PC-3 (cell line): ENCODE results near the gene SMPD3. TPM values are rescaled to one million over a fixed set of nuclear protein-coding genes. Genes with fewer than 3 reads are reported as not detected.

ENCODE experiments used
- ATAC-seq: fragments of 200-7000 bp; cut with Tn5 transposase; 2 replicates; pipeline ENCODE4 v1.9.1; 2020; ENCODE audit warnings: mild to moderate bottlenecking, moderate library complexity
- BruUV-seq: library from RNA; stranded (reverse); fragments of 400-500 nt; replicated peaks from 2 replicates; lab custom pipeline; 2021; lab: Mats Ljungman, UMichigan
- CTCF ChIA-PET: fragments of 300-600 bp; sonication (Branson Sonifier 250); formaldehyde crosslinking; loops from one replicate; lab custom pipeline; 2022; ENCODE audit warnings: antibody characterized with exemption; lab: Charles Lee
- POLR2A ChIA-PET: fragments of 300-600 bp; sonication (Branson Sonifier 250); formaldehyde crosslinking; loops from one replicate; lab custom pipeline; 2022; ENCODE audit warnings: antibody characterized with exemption; ENCODE audit not compliant: unreplicated experiment; lab: Charles Lee
- DNase-seq: peaks from one replicate; pipeline ENCODE4 v3.0.0-alpha.2; 2015
- H2AFZ ChIP-seq: fragments of 300-600 bp; sonication (generic); 2 replicates; pipeline ENCODE4 v1.6.0; 2016; ENCODE audit warnings: antibody characterized with exemption, low read length
- H3F3A ChIP-seq: fragments of 300-600 bp; sonication (generic); one replicate; pipeline ENCODE4 v1.6.0; 2017; ENCODE audit warnings: antibody characterized with exemption, low read length, control low read depth, mild to moderate bottlenecking; ENCODE audit not compliant: unreplicated experiment
- H3K27ac ChIP-seq: fragments of 300-600 bp; sonication (generic); 2 replicates; pipeline ENCODE4 v1.5.1; 2016; ENCODE audit warnings: mild to moderate bottlenecking, low read length
- H3K27me3 ChIP-seq: fragments of 300-600 bp; sonication (generic); 2 replicates; pipeline ENCODE4 v1.6.1; 2016; ENCODE audit warnings: low read length, mixed read lengths
- H3K36me3 ChIP-seq: fragments of 300-600 bp; sonication (generic); 2 replicates; pipeline ENCODE4 v1.6.1; 2016; ENCODE audit warnings: low read depth, mixed run types, low read length, mixed read lengths
- H3K4me1 ChIP-seq: fragments of 300-600 bp; sonication (generic); 2 replicates; pipeline ENCODE4 v1.5.1; 2016; ENCODE audit warnings: low read length; ENCODE audit not compliant: insufficient read depth
- H3K4me2 ChIP-seq: fragments of 300-600 bp; sonication (generic); 2 replicates; pipeline ENCODE4 v1.6.0; 2016; ENCODE audit warnings: low read length
- H3K4me3 ChIP-seq: fragments of 300-600 bp; sonication (generic); 2 replicates; pipeline ENCODE4 v1.5.1; 2016; ENCODE audit warnings: mild to moderate bottlenecking, low read length, mixed read lengths
- H3K79me2 ChIP-seq: fragments of 300-600 bp; sonication (generic); 2 replicates; pipeline ENCODE4 v1.6.1; 2017; ENCODE audit warnings: low read length, mixed read lengths
- H3K9ac ChIP-seq: fragments of 300-600 bp; sonication (generic); 2 replicates; pipeline ENCODE4 v1.6.0; 2016; ENCODE audit warnings: mild to moderate bottlenecking, low read length
- H3K9me2 ChIP-seq: fragments of 300-600 bp; sonication (generic); replicated peaks from 2 replicates; pipeline ENCODE4 v1.6.1; 2016; ENCODE audit warnings: mixed run types, low read length, mixed read lengths
- H3K9me3 ChIP-seq: fragments of 300-600 bp; sonication (generic); 2 replicates; pipeline ENCODE4 v1.6.1; 2016; ENCODE audit warnings: low read length, mixed read lengths
- H4K20me1 ChIP-seq: fragments of 300-600 bp; sonication (generic); 2 replicates; pipeline ENCODE4 v1.6.1; 2016; ENCODE audit warnings: low read length, mixed read lengths
- EZH2 ChIP-seq: fragments of 300-600 bp; sonication (generic); IDR thresholded peaks from one replicate; pipeline ENCODE4 v1.6.1; 2017; ENCODE audit warnings: antibody characterized with exemption, mild to moderate bottlenecking, low read length; ENCODE audit not compliant: unreplicated experiment
- EZH2phosphoT487 ChIP-seq: fragments of 300-600 bp; sonication (generic); IDR thresholded peaks from 2 replicates; pipeline ENCODE4 v1.6.1; 2018; ENCODE audit warnings: mild to moderate bottlenecking, antibody characterized with exemption, low read length, borderline replicate concordance
- intact Hi-C: fragments of 100-400 bp; cut with micrococcal nuclease; formaldehyde crosslinking; loops from 2 replicates; pipeline ENCODE4 v1.9.0; 2023
- total RNA-seq: library from RNA; depleted of rRNA; stranded (reverse); fragments of >200 nt; gene quantifications from 2 replicates; pipeline ENCODE4 v1.2.3, GENCODE V29; 2014
- TF ChIP-seq, protein P1 (sequence below): fragments of 300-600 bp; sonication (generic); conservative IDR thresholded peaks from 2 replicates; pipeline ENCODE4 v1.5.1; 2017; ENCODE audit warnings: antibody characterized with exemption, low read depth, mild to moderate bottlenecking, low read length

SMPD3 gene
- total RNA-seq, 1 experiment from 2014 or later = not detected

DNA sequence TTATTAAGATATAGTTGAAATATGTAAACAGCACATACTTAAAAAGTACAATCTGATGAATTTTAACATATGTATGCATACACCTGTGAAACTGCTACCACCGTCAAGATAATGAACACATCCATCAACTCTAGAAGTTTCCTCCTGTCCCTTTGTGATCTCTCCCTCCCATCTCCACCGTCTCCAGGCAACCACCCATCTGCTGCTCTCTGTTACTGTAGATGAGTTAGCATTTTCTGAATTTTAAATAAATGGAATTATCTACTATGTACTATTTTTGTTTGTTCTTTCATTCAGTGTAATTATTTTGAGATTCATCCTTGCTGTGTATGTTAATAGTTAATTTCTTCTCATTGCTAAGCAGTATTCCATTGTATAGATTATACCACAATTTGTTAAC is 40.2 kb upstream of the SMPD3 start:
- no peaks in the 10 kb centered on the region for H3K79me2 ChIP-seq
- no peak overlapping the region for H3K27ac ChIP-seq
- no peak overlapping the region for H3K4me3 ChIP-seq
- no peaks in the 10 kb centered on the region for H3K9me3 ChIP-seq
- H2AFZ ChIP-seq = no peak overlapping the region
- H3K4me2 ChIP-seq = no peak overlapping the region
- BruUV-seq = no TSS peak
- H3K36me3 ChIP-seq = no peaks in the 10 kb centered on the region
- no peaks in the 10 kb centered on the region for H3K9me2 ChIP-seq
- no peaks in the 10 kb centered on the region for H3F3A ChIP-seq
- TF ChIP-seq EZH2phosphoT487 (no peak), EZH2 (no peak)
- TF ChIP-seq, protein P1, sequence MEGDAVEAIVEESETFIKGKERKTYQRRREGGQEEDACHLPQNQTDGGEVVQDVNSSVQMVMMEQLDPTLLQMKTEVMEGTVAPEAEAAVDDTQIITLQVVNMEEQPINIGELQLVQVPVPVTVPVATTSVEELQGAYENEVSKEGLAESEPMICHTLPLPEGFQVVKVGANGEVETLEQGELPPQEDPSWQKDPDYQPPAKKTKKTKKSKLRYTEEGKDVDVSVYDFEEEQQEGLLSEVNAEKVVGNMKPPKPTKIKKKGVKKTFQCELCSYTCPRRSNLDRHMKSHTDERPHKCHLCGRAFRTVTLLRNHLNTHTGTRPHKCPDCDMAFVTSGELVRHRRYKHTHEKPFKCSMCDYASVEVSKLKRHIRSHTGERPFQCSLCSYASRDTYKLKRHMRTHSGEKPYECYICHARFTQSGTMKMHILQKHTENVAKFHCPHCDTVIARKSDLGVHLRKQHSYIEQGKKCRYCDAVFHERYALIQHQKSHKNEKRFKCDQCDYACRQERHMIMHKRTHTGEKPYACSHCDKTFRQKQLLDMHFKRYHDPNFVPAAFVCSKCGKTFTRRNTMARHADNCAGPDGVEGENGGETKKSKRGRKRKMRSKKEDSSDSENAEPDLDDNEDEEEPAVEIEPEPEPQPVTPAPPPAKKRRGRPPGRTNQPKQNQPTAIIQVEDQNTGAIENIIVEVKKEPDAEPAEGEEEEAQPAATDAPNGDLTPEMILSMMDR = no peak
- ChIA-PET POLR2A (no interaction called here), CTCF (no interaction called here)
- intact Hi-C loops = no loop called here
- no peaks in the 10 kb centered on the region for H4K20me1 ChIP-seq
- peaks cover 15% of the 10 kb centered on the region for H3K4me1 ChIP-seq
- DNase-seq (no peak), ATAC-seq (no peak)
- H3K9ac ChIP-seq = no peak overlapping the region
- no peaks in the 10 kb centered on the region for H3K27me3 ChIP-seq

DNA sequence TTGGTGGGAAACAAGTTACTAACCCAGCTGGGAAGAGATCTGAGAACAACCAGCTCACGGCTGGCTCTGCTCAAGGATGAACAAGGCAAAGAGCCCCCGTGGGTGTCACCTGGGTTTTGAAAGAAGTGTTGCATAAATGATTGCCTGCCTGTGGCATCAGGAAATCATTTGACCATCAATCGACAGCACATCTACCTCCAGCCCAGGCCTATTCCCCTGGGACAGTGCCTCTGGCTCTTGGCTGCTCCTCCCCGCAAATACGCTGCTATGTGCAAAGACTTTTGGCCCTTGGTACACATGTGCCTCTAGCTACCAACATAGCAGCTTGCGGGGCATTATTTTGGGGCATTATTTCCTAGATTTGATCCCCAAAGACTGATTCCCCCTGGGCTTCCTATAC is 39.4 kb upstream of the SMPD3 start:
- BruUV-seq = no TSS peak
- ChIA-PET CTCF (no interaction called here), POLR2A (no interaction called here)

DNA sequence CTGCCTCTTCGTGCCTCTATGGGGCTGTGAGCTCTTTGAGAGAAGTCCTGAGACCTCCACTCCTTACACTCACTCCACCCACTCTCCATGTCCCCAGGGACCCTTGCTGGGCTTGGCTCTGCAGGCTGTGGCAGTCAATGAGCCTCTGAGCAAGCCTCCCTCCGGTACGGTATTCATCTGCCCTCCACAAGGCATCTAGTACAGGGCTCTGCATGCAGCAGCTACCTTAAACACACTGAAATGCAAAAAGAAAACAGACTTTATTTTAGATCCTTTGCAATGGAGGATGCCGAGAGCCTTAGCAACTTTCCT is 38.9 kb upstream of the SMPD3 start:
- DNase-seq (no peak), ATAC-seq (no peak)
- Histone ChIP-seq H3K9me3 (no peaks in the 10 kb centered on the region), H3K4me1 (peaks cover 15% of the 10 kb centered on the region), H3F3A (no peaks in the 10 kb centered on the region), H3K27ac (no peak overlapping the region), H3K9ac (no peak overlapping the region), H3K9me2 (no peaks in the 10 kb centered on the region), H2AFZ (no peak overlapping the region), H3K79me2 (no peaks in the 10 kb centered on the region), H3K36me3 (no peaks in the 10 kb centered on the region), H3K4me3 (no peak overlapping the region), H3K4me2 (no peak overlapping the region), H4K20me1 (no peaks in the 10 kb centered on the region), H3K27me3 (no peaks in the 10 kb centered on the region)
- CTCF ChIA-PET = no interaction called here
- POLR2A ChIA-PET = interaction anchor here (0.6 kb wide), 1 partner anchor 634 kb away, joined by 12 read pairs; no protein-coding TSS in a partner anchor
- BruUV-seq = no TSS peak
- intact Hi-C loops = no loop called here
- TF ChIP-seq EZH2phosphoT487 (no peak), EZH2 (no peak)
- TF ChIP-seq, protein P1 = no peak

More for the DNA sequence above, 39.4 kb upstream of the SMPD3 start:
- no peaks in the 10 kb centered on the region for H3K36me3 ChIP-seq
- H3K4me1 ChIP-seq = peaks cover 15% of the 10 kb centered on the region
- no peak overlapping the region for H3K9ac ChIP-seq
- intact Hi-C loops = no loop called here
- TF ChIP-seq, protein P1 = no peak
- TF ChIP-seq EZH2 (no peak), EZH2phosphoT487 (no peak)
- H3K9me3 ChIP-seq = no peaks in the 10 kb centered on the region
- no peaks in the 10 kb centered on the region for H3F3A ChIP-seq
- H3K9me2 ChIP-seq = no peaks in the 10 kb centered on the region
- H3K79me2 ChIP-seq = no peaks in the 10 kb centered on the region
- no peaks in the 10 kb centered on the region for H3K27me3 ChIP-seq
- no peak overlapping the region for H3K4me3 ChIP-seq
- no peaks in the 10 kb centered on the region for H4K20me1 ChIP-seq
- DNase-seq (no peak), ATAC-seq (no peak)
- H3K27ac ChIP-seq = no peak overlapping the region
- H3K4me2 ChIP-seq = no peak overlapping the region
- H2AFZ ChIP-seq = no peak overlapping the region
